ENCODE results near the gene WDR33.

GRCh38 chr2:127701193-127701650, 109.7 kb downstream of the WDR33 start, which contains the start of gene SFT2D3:
- TF ChIP-seq POLR2A (IDR thresholded peaks at IDR 0.05; ENCODE audit: low read length) (peak; percentile 99), GATA1 (IDR thresholded peaks at IDR 0.05; ENCODE audit: low read depth, low read length) (no peak)

Measured in erythroblast (primary cell).